Uterus (tissue), 2 donors: ENCODE measurements around the gene KCTD1.

Experiments
- CTCF ChIP-seq, 4 experiments: fragments of 200-600 bp in 2 of 4; fragments of 450-650 bp in 2 of 4; sonication (generic) in 2 of 4; IDR thresholded peaks; one replicate each; pipeline ENCODE4 v1.5.1; 2016 to 2019; ENCODE audit warnings: antibody characterized with exemption in 4 of 4, mild to moderate bottlenecking in 2 of 4, moderate library complexity in 1 of 4
- POLR2A ChIP-seq, 2 donors: fragments of 450-650 bp; IDR thresholded peaks; one replicate each; pipeline ENCODE4 v1.6.1; 2016; ENCODE audit warnings: antibody characterized with exemption in 2 of 2, mild to moderate bottlenecking in 1 of 2, moderate library complexity in 1 of 2

GRCh38 chr18:26466026-26466425, 82.3 kb downstream of the KCTD1 start:
- TF ChIP-seq CTCF (IDR thresholded peaks at IDR 0.05) (no peak), POLR2A (IDR thresholded peaks at IDR 0.05) (no peak)
